ENCODE results near the gene STXBP2. TPM values are rescaled to one million over a fixed set of nuclear protein-coding genes. Genes with fewer than 3 reads are reported as not detected.

Gene STXBP2
- total and polyA plus RNA-seq, 4 donors, result 25.9 to 32.7 (median 27.2) TPM

DNA sequence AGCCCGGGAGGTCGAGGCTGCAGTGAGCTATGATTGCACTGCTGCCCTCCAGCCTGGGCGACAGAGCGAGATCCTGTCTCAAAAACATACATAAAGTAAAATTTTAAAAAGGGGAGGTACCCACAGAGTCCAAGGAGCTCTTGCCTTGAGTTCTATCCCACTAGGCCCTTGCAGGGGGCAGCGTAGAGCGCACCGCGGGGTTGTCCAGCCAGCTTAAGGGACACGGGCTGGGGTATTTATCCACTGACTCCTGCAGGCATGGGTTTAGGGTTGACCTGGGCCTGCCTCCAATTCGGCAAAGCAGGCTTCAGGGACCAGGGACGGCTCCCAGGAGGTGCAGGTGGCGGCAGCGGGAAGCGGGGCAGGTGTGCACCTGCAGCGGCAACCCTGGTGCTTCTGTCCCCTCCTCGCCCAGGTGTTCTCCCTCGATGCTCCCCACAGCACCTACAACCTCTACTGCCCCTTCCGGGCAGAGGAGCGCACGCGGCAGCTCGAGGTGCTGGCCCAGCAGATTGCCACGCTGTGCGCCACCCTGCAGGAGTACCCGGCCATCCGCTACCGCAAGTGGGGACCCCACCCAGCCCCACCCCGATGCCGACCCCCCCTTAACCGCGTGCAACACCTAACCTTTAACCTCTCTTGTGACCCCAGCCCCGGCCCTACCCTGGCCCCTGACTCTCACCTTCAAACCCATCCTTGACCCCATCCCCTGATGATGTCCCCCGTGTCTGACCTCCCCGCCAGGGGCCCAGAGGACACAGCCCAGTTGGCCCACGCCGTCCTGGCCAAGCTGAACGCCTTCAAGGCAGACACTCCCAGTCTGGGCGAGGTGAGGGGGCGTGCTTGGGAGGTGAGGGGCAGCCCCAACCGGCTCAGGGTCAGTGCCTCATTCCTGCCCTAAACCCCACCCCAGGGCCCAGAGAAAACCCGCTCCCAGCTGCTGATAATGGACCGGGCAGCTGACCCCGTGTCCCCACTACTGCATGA lies 4.7 kb downstream of the STXBP2 start:
- H3K4me1 ChIP-seq (ENCODE audit: control insufficient read depth in 4 of 4, insufficient read depth in 4 of 4, low read length in 3 of 4), result peaks cover 1 to 11% (median 8%) of the 10 kb centered on the region in 4 donors
- no peak overlapping the region for H3K4me3 ChIP-seq (ENCODE audit: low read depth in 1 of 3, low read length in 3 of 3)
- H3K9ac ChIP-seq (ENCODE audit: low read depth in 1 of 2, low read length in 2 of 2), result no peak overlapping the region
- no peak for DNase-seq (ENCODE audit: low spot score)
- H3K27ac ChIP-seq (ENCODE audit: low read depth in 1 of 2, low read length in 2 of 2), result no peak overlapping the region
- no peaks in the 10 kb centered on the region for H3K27me3 ChIP-seq (ENCODE audit: control insufficient read depth in 4 of 4, insufficient read depth in 4 of 4, low read length in 3 of 4)
- 92% methylated on average over 43 of the region's 43 CpGs for WGBS
- no peaks in the 10 kb centered on the region for H3K9me3 ChIP-seq (ENCODE audit: control insufficient read depth in 4 of 4, low read length in 3 of 4)
- peaks cover 0 to 3% (median 0%) of the 10 kb centered on the region in 4 donors for H3K36me3 ChIP-seq (ENCODE audit: control insufficient read depth in 4 of 4, insufficient read depth in 3 of 4, low read depth in 1 of 4, low read length in 3 of 4)
- TF ChIP-seq, protein P1, sequence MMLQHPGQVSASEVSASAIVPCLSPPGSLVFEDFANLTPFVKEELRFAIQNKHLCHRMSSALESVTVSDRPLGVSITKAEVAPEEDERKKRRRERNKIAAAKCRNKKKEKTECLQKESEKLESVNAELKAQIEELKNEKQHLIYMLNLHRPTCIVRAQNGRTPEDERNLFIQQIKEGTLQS (IDR thresholded peaks at IDR 0.05), result no peak
- no peak for TF ChIP-seq HNF4G (IDR thresholded peaks at IDR 0.05)
- TF ChIP-seq FOXA2 (IDR thresholded peaks at IDR 0.05), result no peak
- no peak for TF ChIP-seq TAF1 (conservative IDR thresholded peaks at IDR 0.05)
- no peak for TF ChIP-seq GABPA (IDR thresholded peaks at IDR 0.05 in 1 of 2, conservative IDR thresholded peaks at IDR 0.05 in 1 of 2)
- no peak for TF ChIP-seq RXRA (IDR thresholded peaks at IDR 0.05)
- no peak for TF ChIP-seq JUND (IDR thresholded peaks at IDR 0.05)
- TF ChIP-seq, protein P2, sequence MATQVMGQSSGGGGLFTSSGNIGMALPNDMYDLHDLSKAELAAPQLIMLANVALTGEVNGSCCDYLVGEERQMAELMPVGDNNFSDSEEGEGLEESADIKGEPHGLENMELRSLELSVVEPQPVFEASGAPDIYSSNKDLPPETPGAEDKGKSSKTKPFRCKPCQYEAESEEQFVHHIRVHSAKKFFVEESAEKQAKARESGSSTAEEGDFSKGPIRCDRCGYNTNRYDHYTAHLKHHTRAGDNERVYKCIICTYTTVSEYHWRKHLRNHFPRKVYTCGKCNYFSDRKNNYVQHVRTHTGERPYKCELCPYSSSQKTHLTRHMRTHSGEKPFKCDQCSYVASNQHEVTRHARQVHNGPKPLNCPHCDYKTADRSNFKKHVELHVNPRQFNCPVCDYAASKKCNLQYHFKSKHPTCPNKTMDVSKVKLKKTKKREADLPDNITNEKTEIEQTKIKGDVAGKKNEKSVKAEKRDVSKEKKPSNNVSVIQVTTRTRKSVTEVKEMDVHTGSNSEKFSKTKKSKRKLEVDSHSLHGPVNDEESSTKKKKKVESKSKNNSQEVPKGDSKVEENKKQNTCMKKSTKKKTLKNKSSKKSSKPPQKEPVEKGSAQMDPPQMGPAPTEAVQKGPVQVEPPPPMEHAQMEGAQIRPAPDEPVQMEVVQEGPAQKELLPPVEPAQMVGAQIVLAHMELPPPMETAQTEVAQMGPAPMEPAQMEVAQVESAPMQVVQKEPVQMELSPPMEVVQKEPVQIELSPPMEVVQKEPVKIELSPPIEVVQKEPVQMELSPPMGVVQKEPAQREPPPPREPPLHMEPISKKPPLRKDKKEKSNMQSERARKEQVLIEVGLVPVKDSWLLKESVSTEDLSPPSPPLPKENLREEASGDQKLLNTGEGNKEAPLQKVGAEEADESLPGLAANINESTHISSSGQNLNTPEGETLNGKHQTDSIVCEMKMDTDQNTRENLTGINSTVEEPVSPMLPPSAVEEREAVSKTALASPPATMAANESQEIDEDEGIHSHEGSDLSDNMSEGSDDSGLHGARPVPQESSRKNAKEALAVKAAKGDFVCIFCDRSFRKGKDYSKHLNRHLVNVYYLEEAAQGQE (IDR thresholded peaks at IDR 0.05), result no peak
- TF ChIP-seq MAX (IDR thresholded peaks at IDR 0.05), result no peak
- no peak for TF ChIP-seq FOXA1 (IDR thresholded peaks at IDR 0.05)
- TF ChIP-seq SP1 (IDR thresholded peaks at IDR 0.05), result no peak

DNA sequence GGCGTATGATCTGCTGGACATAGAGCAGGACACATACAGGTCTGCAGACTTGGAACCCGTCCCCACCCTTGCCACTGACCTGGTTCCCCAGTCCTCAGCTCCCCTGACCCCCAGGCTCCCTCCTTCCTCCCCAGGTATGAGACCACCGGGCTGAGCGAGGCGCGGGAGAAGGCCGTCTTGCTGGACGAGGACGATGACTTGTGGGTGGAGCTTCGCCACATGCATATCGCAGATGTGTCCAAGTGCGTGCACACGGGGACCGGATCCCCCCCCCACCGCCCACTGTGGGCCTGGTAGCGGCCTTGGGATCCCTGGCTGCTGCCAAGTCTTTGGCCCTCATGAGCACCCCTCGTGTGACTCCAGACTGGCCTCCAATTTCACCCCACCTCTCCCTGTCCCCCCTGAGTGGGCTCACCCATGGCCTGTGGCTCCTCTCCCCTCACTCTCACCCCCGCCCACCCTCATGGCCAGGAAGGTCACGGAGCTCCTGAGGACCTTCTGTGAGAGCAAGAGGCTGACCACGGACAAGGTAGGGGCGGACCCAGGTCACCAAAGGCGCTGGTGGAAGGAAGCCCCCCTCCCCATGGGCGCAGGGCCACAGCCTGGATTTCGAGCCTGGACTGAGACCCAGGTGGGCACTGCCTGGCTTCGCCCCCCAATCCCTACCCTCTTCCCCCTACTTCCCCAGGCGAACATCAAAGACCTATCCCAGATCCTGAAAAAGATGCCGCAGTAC lies 5.6 kb downstream of the STXBP2 start:
- Histone ChIP-seq H3K36me3 (ENCODE audit: control insufficient read depth in 4 of 4, insufficient read depth in 3 of 4, low read depth in 1 of 4, low read length in 3 of 4) (peaks cover 0 to 3% (median 0%) of the 10 kb centered on the region in 4 donors), H3K9ac (ENCODE audit: low read depth in 1 of 2, low read length in 2 of 2) (no peak overlapping the region), H3K27me3 (ENCODE audit: control insufficient read depth in 4 of 4, insufficient read depth in 4 of 4, low read length in 3 of 4) (no peaks in the 10 kb centered on the region), H3K4me3 (ENCODE audit: low read depth in 1 of 3, low read length in 3 of 3) (no peak overlapping the region), H3K27ac (ENCODE audit: low read depth in 1 of 2, low read length in 2 of 2) (no peak overlapping the region), H3K9me3 (ENCODE audit: control insufficient read depth in 4 of 4, low read length in 3 of 4) (no peaks in the 10 kb centered on the region), H3K4me1 (ENCODE audit: control insufficient read depth in 4 of 4, insufficient read depth in 4 of 4, low read length in 3 of 4) (peaks cover 0 to 10% (median 5%) of the 10 kb centered on the region in 4 donors)
- no peak for DNase-seq (ENCODE audit: low spot score)
- TF ChIP-seq CTCF (IDR thresholded peaks at IDR 0.05; ENCODE audit: low read depth, low read length, missing input control), result no peak
- TF ChIP-seq RAD21 (IDR thresholded peaks at IDR 0.05), result no peak
- no peak for TF ChIP-seq JUND (IDR thresholded peaks at IDR 0.05)
- no peak for TF ChIP-seq RXRA (IDR thresholded peaks at IDR 0.05)
- TF ChIP-seq TAF1 (conservative IDR thresholded peaks at IDR 0.05), result no peak
- TF ChIP-seq, protein P3, sequence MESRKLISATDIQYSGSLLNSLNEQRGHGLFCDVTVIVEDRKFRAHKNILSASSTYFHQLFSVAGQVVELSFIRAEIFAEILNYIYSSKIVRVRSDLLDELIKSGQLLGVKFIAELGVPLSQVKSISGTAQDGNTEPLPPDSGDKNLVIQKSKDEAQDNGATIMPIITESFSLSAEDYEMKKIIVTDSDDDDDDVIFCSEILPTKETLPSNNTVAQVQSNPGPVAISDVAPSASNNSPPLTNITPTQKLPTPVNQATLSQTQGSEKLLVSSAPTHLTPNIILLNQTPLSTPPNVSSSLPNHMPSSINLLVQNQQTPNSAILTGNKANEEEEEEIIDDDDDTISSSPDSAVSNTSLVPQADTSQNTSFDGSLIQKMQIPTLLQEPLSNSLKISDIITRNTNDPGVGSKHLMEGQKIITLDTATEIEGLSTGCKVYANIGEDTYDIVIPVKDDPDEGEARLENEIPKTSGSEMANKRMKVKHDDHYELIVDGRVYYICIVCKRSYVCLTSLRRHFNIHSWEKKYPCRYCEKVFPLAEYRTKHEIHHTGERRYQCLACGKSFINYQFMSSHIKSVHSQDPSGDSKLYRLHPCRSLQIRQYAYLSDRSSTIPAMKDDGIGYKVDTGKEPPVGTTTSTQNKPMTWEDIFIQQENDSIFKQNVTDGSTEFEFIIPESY (IDR thresholded peaks at IDR 0.05), result no peak
- TF ChIP-seq GABPA (IDR thresholded peaks at IDR 0.05 in 1 of 2, conservative IDR thresholded peaks at IDR 0.05 in 1 of 2), result no peak
- TF ChIP-seq FOXA2 (IDR thresholded peaks at IDR 0.05), result no peak
- TF ChIP-seq FOXA1 (IDR thresholded peaks at IDR 0.05), result no peak
- TF ChIP-seq MAX (IDR thresholded peaks at IDR 0.05), result no peak
- WGBS, result 94% methylated on average over 27 of the region's 27 CpGs
